K562 (cell line): ENCODE results near the gene NSDHL. TPM values are rescaled to one million over a fixed set of nuclear protein-coding genes. Genes with fewer than 3 reads are reported as not detected.

ENCODE experiments used
- CSDE1 ChIP-seq, 2 experiments: fragments of 450-650 bp; IDR thresholded peaks; 2 replicates each; pipeline ENCODE4 v1.6.1; 2016; ENCODE audit warnings: mild to moderate bottlenecking in 1 of 2
- CTCFL ChIP-seq: IDR thresholded peaks from 2 replicates; pipeline ENCODE4 v1.6.1; 2011; ENCODE audit warnings: borderline replicate concordance, low read depth, mild to moderate bottlenecking, moderate library complexity, low read length; ENCODE audit not compliant: insufficient read depth, poor library complexity, severe bottlenecking
- E2F3 ChIP-seq: fragments of 250-450 bp; sonication (Bioruptor Pico); IDR thresholded peaks from 2 replicates; pipeline ENCODE4 v1.4.0; 2020; ENCODE audit warnings: mild to moderate bottlenecking
- KDM4B ChIP-seq, 2 experiments: fragments of 450-650 bp in 1 of 2; sonication (generic) in 1 of 2; IDR thresholded peaks; 2 replicates each; pipeline ENCODE4 v1.6.1; 2016 to 2017; ENCODE audit warnings: borderline replicate concordance in 2 of 2, antibody characterized with exemption in 1 of 2, low read depth in 1 of 2, mild to moderate bottlenecking in 1 of 2
- NR2F6 ChIP-seq: fragments of 450-650 bp; formaldehyde crosslinking; IDR thresholded peaks from 2 replicates; pipeline ENCODE4 v1.4.0; 2020; ENCODE audit warnings: mild to moderate bottlenecking
- PHF21A ChIP-seq: fragments of 450-650 bp; IDR thresholded peaks from 2 replicates; pipeline ENCODE4 v1.6.1; 2017; ENCODE audit warnings: low read depth, borderline replicate concordance
- PML ChIP-seq: IDR thresholded peaks from 2 replicates; pipeline ENCODE4 v1.6.1; 2012; ENCODE audit warnings: low read length, inconsistent platforms
- POLR3A ChIP-seq: IDR thresholded peaks from 2 replicates; pipeline ENCODE4 v1.6.1; 2011; ENCODE audit warnings: borderline replicate concordance, mild to moderate bottlenecking, moderate library complexity; ENCODE audit not compliant: insufficient read length, insufficient read depth; ENCODE audit errors: extremely low read depth
- RBM15 ChIP-seq: fragments of 200-400 bp; formaldehyde crosslinking; IDR thresholded peaks from 2 replicates; pipeline ENCODE4 v1.6.1; 2018; ENCODE audit warnings: mild to moderate bottlenecking, low read length, moderate library complexity; ENCODE audit not compliant: insufficient read depth
- ZBTB26 ChIP-seq: fragments of 450-650 bp; formaldehyde crosslinking; IDR thresholded peaks from 2 replicates; pipeline ENCODE4 v1.4.0; 2022; ENCODE audit warnings: missing genetic modification characterization
- ZFPM2 ChIP-seq: fragments of 250-450 bp; sonication (Bioruptor Pico); IDR thresholded peaks from 2 replicates; pipeline ENCODE4 v1.5.1; 2022; ENCODE audit warnings: mild to moderate bottlenecking
- polyA plus RNA-seq, 8 experiments: library from polyadenylated mRNA; depleted of rRNA in 4 of 8; stranded (reverse) in 5 of 8; unstranded in 3 of 8; fragments of >200 nt; fragmentation: Nextera tagmentation in 2 of 8; fragmentation: Illumina TruSeq in 1 of 8; extraction: Ambion mirVana in 2 of 8; extraction: Trizol in 1 of 8; gene quantifications; 2 replicates each; pipeline versions ENCODE4 v1.2.1 to v1.2.3, GENCODE V29; 2011 to 2014; ENCODE audit warnings: inconsistent platforms in 1 of 8, missing spikeins in 1 of 8
- total RNA-seq, 7 experiments: library from RNA; depleted of rRNA in 6 of 7; stranded (reverse); fragments of >200 nt in 6 of 7; fragmentation: Illumina TruSeq in 2 of 7; extraction: Trizol in 2 of 7; gene quantifications; 2 replicates each; pipeline versions ENCODE4 v1.2.1 to v1.2.3, GENCODE V29; 2011 to 2021; ENCODE audit warnings: low replicate concordance in 1 of 7

The NSDHL gene
- total and polyA plus RNA-seq, 9 of the 15 experiments (the other 6 are each of a cell fraction or from before 2014, with no cell fraction given) = 22.5 to 63.4 (median 40.8) TPM

GRCh38 chrX:152912106-152912505 lies 81.2 kb downstream of the NSDHL start (continued):
- TF ChIP-seq CTCFL = peak; percentile 51
- TF ChIP-seq RBM15 = no peak
- no peak for TF ChIP-seq CSDE1 (IDR thresholded peaks at IDR 0.05)
- no peak for TF ChIP-seq ZBTB26 (CRISPR knock-in tag)
- TF ChIP-seq ZFPM2 (CRISPR knock-in tag) = no peak
- TF ChIP-seq PML = no peak
- TF ChIP-seq PHF21A = no peak
- TF ChIP-seq KDM4B (IDR thresholded peaks at IDR 0.05; ENCODE audit: borderline replicate concordance in 2 of 2, low read depth in 1 of 2) = no peak
- no peak for TF ChIP-seq E2F3
- no peak for TF ChIP-seq POLR3A
- TF ChIP-seq NR2F6 (CRISPR knock-in tag) = no peak
